Colonic mucosa (tissue), 4 donors: Measurements from ENCODE around the gene TMEM51. TPM values are rescaled to one million over a fixed set of nuclear protein-coding genes. Genes with fewer than 3 reads are reported as not detected.

Source experiments
- DNase-seq: peaks from one replicate; pipeline ENCODE4 v3.0.0-alpha.2; 2020
- H3K27ac ChIP-seq: fragments of 200-600 bp; one replicate; pipeline ENCODE4 v1.8.0; 2021
- H3K27me3 ChIP-seq: fragments of 200-600 bp; one replicate; pipeline ENCODE4 v1.8.0; 2021
- H3K36me3 ChIP-seq: fragments of 200-600 bp; one replicate; pipeline ENCODE4 v1.8.0; 2021
- H3K4me1 ChIP-seq: fragments of 200-600 bp; one replicate; pipeline ENCODE4 v1.8.0; 2021; ENCODE audit warnings: mild to moderate bottlenecking
- H3K4me3 ChIP-seq: fragments of 200-600 bp; one replicate; pipeline ENCODE4 v1.8.0; 2021
- H3K9ac ChIP-seq, 2 donors: one replicate each; pipeline ENCODE4 v1.7.0; 2013; ENCODE audit warnings: control low read depth in 2 of 2, low read depth in 2 of 2, low read length in 2 of 2
- H3K9me3 ChIP-seq: fragments of 200-600 bp; one replicate; pipeline ENCODE4 v1.8.0; 2021
- CTCF ChIP-seq: fragments of 200-600 bp; IDR thresholded peaks from one replicate; pipeline ENCODE4 v1.8.0; 2022; ENCODE audit warnings: antibody characterized with exemption, mild to moderate bottlenecking
- intact Hi-C: fragments of 100-400 bp; cut with DNase I; formaldehyde crosslinking; loops from one replicate; pipeline ENCODE4 v1.14.1; 2022
- total RNA-seq, 2 donors: library from RNA; stranded (reverse); fragmentation: NEBNext Ultra II Directional in 1 of 2; extraction: Animal tissue kit (Norgen Biotek cat#: 25700) in 1 of 2; gene quantifications; one replicate each; pipeline ENCODE4 v1.2.1, GENCODE V29; 2021
- donor health status: healthy.
- donor health status: DM: no; HTN: no; CAD: no.
- donor health status: DM: no; HTN: no; CAD: no.

The TMEM51 gene
- total RNA-seq, 2 donors from 2014 or later = 21.3 to 28.6 TPM

GRCh38 chr1:15256584-15256983, 103.0 kb downstream of the TMEM51 start:
- no peak for DNase-seq
- Histone ChIP-seq H3K4me1 (no peaks in the 10 kb centered on the region), H3K9ac (no peak overlapping the region), H3K36me3 (no peaks in the 10 kb centered on the region), H3K4me3 (no peak overlapping the region), H3K9me3 (no peaks in the 10 kb centered on the region), H3K27me3 (no peaks in the 10 kb centered on the region), H3K27ac (no peak overlapping the region)
- TF ChIP-seq CTCF = no peak
- intact Hi-C loops = no loop called here

GRCh38 chr1:15257309-15257708, 103.8 kb downstream of the TMEM51 start:
- H3K4me3 ChIP-seq = no peak overlapping the region
- no peaks in the 10 kb centered on the region for H3K4me1 ChIP-seq
- no peak for DNase-seq
- no peaks in the 10 kb centered on the region for H3K9me3 ChIP-seq
- no peak overlapping the region for H3K27ac ChIP-seq
- TF ChIP-seq CTCF = no peak
- H3K9ac ChIP-seq = no peak overlapping the region
- H3K27me3 ChIP-seq = no peaks in the 10 kb centered on the region
- intact Hi-C loops = no loop called here
- H3K36me3 ChIP-seq = no peaks in the 10 kb centered on the region

GRCh38 chr1:15258833-15259621, 105.5 kb downstream of the TMEM51 start:
- H3K9ac ChIP-seq = no peak overlapping the region
- H3K27ac ChIP-seq = no peak overlapping the region
- TF ChIP-seq CTCF = no peak
- H3K4me1 ChIP-seq = no peaks in the 10 kb centered on the region
- no peaks in the 10 kb centered on the region for H3K9me3 ChIP-seq
- no peak for DNase-seq
- H3K36me3 ChIP-seq = no peaks in the 10 kb centered on the region
- no peaks in the 10 kb centered on the region for H3K27me3 ChIP-seq
- no peak overlapping the region for H3K4me3 ChIP-seq
- intact Hi-C loops = no loop called here

GRCh38 chr1:15259622-15260007, 106.1 kb downstream of the TMEM51 start:
- Histone ChIP-seq H3K27ac (no peak overlapping the region), H3K4me3 (no peak overlapping the region)

GRCh38 chr1:15260418-15261154, 107.0 kb downstream of the TMEM51 start:
- intact Hi-C loops = loop anchor here (5.0 kb wide), 1 partner anchor 853 kb away; no protein-coding TSS in a partner anchor
- no peak overlapping the region for H3K4me3 ChIP-seq
- H3K27ac ChIP-seq = peak overlapping the region; percentile 45
- H3K36me3 ChIP-seq = no peaks in the 10 kb centered on the region
- TF ChIP-seq CTCF = no peak
- DNase-seq = no peak
- no peaks in the 10 kb centered on the region for H3K4me1 ChIP-seq
- H3K27me3 ChIP-seq = no peaks in the 10 kb centered on the region
- no peak overlapping the region for H3K9ac ChIP-seq
- H3K9me3 ChIP-seq = no peaks in the 10 kb centered on the region

More at GRCh38 chr1:15259622-15260007, 106.1 kb downstream of the TMEM51 start:
- no peak overlapping the region for H3K9ac ChIP-seq
- no peaks in the 10 kb centered on the region for H3K4me1 ChIP-seq
- H3K27me3 ChIP-seq = no peaks in the 10 kb centered on the region
- intact Hi-C loops = loop anchor here (5.0 kb wide), 1 partner anchor 852 kb away; no protein-coding TSS in a partner anchor
- H3K36me3 ChIP-seq = no peaks in the 10 kb centered on the region
- no peak for TF ChIP-seq CTCF
- no peaks in the 10 kb centered on the region for H3K9me3 ChIP-seq
- DNase-seq = no peak
